LNCaP clone FGC (cell line): ENCODE results near the gene AKIRIN1.

Source experiments
- DNase-seq: peaks from one replicate; pipeline ENCODE4 v3.0.0-alpha.2; 2011; ENCODE audit warnings: low read depth
- H3K4me3 ChIP-seq: 2 replicates; pipeline ENCODE4 v1.5.1; 2011; ENCODE audit warnings: mild to moderate bottlenecking, low read depth, low read length, control low read depth
- TF ChIP-seq, protein P1 (sequence below): IDR thresholded peaks from 2 replicates; pipeline ENCODE4 v1.5.1; 2012; ENCODE audit warnings: mild to moderate bottlenecking; ENCODE audit not compliant: control insufficient read depth, insufficient read depth; ENCODE audit errors: extremely low read depth

Gene AKIRIN1, protein sequence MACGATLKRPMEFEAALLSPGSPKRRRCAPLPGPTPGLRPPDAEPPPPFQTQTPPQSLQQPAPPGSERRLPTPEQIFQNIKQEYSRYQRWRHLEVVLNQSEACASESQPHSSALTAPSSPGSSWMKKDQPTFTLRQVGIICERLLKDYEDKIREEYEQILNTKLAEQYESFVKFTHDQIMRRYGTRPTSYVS

GRCh38 chr1:38990738-38991637 is at the start of gene AKIRIN1:
Gene AKIRIN1, plus strand, starts transcription at chr1:38991276. Its CDS starts 105 bp downstream, at chr1:38991381.
- peak within 1 kb of the TSS; percentile 83 for H3K4me3 ChIP-seq
- DNase-seq: peak; percentile 82
- TF ChIP-seq, protein P1, sequence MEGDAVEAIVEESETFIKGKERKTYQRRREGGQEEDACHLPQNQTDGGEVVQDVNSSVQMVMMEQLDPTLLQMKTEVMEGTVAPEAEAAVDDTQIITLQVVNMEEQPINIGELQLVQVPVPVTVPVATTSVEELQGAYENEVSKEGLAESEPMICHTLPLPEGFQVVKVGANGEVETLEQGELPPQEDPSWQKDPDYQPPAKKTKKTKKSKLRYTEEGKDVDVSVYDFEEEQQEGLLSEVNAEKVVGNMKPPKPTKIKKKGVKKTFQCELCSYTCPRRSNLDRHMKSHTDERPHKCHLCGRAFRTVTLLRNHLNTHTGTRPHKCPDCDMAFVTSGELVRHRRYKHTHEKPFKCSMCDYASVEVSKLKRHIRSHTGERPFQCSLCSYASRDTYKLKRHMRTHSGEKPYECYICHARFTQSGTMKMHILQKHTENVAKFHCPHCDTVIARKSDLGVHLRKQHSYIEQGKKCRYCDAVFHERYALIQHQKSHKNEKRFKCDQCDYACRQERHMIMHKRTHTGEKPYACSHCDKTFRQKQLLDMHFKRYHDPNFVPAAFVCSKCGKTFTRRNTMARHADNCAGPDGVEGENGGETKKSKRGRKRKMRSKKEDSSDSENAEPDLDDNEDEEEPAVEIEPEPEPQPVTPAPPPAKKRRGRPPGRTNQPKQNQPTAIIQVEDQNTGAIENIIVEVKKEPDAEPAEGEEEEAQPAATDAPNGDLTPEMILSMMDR: no peak

DNA sequence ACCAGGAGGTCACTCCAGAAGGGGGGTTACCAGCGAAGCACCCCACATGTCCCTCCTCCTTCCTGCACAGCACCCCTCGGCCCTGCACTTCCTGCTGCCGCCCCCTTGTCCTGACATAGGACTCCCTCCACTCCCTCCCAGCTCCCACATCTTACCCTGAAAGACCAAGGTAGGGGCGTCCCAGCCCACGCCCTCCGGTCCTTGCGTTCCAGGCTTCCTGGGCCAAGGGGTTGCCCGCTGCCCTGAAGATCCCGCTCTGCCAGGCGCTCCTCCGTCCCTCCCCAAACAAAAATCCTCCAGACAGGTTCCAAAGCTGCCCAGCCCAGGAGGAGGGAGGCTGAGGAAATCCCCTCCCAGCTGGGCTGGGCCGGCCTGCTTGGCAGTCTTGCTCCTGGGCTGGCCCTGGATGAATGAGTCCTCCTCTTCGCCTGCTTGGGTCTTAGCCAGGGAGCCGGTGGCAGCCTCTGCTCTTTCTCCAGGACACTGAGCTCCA is 49.5 kb upstream of the AKIRIN1 start, which contains the start of gene RHBDL2:
Gene RHBDL2 (minus strand): TSS at position 304 of the 493 bp plus-strand sequence. CDS start 22,618 bp downstream, outside the sequence.
- DNase-seq: peak; percentile 78

GRCh38 chr1:38942664-38943428 is 48.2 kb upstream of the AKIRIN1 start:
- TF ChIP-seq, protein P1: no peak

More for the DNA sequence above, 49.5 kb upstream of the AKIRIN1 start, which contains the start of gene RHBDL2:
- TF ChIP-seq, protein P1: no peak
- peak within 1 kb of the TSS; percentile 59 for H3K4me3 ChIP-seq

DNA sequence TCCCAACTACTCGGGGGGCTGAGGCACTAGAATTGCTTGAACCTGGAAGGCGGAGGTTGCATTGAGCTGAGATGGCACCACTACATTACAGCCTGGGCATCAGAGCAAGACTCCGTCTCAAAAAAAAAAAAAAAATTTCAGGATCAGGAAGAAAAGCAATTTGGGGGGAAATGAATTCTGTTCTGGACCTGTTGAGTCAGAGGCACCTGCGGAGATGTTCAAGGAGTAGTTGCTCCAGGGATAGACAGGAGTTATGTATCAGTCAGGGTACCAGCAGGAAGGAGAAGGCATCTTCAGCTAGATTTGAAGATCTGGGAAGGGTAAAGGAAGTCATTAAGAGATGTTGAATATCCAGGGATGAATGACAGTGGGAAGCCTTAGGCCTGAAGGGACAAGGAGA is 46.5 kb upstream of the AKIRIN1 start:
- DNase-seq: no peak
- TF ChIP-seq, protein P1: no peak
- no peak overlapping the region for H3K4me3 ChIP-seq

More at GRCh38 chr1:38942664-38943428, 48.2 kb upstream of the AKIRIN1 start:
- no peak overlapping the region for H3K4me3 ChIP-seq
- DNase-seq: no peak

DNA sequence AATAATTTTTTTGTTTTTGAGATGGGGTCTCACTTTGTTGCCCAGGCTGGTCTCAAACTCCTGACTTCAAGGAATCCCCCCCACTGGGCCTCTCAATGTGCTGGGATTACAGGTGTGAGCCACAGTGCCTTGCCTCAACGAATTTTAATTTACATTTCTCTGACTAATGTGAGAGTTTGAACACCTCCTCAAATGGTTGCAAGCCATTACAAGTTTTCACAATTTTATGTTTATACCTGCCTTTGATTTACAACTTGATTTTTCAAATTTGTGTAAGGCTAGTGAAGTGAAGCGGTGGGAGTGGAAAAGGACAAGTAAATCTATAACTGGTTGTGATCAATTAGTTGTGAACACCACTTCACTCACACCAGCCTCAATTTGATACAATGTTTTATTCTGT is 40.5 kb upstream of the AKIRIN1 start:
- H3K4me3 ChIP-seq: no peak overlapping the region
- DNase-seq: no peak
- TF ChIP-seq, protein P1: no peak

DNA sequence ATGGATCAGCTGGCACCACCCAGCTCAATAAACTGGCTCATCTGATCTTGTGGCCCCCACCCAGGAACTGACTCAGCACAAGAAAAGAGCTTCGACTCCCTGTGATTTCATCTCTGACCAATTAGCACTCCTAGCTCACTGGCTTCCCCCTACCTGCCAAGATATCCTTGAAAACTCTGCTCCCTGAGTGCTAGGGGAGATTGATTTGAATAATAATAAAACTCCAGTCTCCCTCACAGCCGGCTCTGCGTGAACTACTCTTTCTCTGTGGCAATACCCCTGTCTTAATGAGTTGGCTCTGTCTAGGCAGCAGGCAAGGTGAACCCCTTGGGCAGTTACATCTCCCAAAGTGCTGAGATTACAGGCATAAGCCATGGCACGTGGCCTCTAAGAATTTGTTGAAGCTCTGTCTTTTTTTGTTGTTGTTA is 37.6 kb upstream of the AKIRIN1 start:
- no peak for DNase-seq
- TF ChIP-seq, protein P1: no peak

More for the DNA sequence above, 37.6 kb upstream of the AKIRIN1 start:
- no peak overlapping the region for H3K4me3 ChIP-seq
